Endothelial cell of umbilical vein (primary cell): Measurements from ENCODE around the gene NSD2. TPM values are rescaled to one million over a fixed set of nuclear protein-coding genes. Genes with fewer than 3 reads are reported as not detected.

Experiments used
- BruUV-seq: library from RNA; stranded (reverse); fragments of 400-500 nt; replicated peaks from 2 replicates; lab custom pipeline; 2021; lab: Mats Ljungman, UMichigan
- CTCF ChIA-PET: fragments of 300-600, 350-600 bp; sonication (Branson Sonifier 250); formaldehyde crosslinking; loops from one replicate; lab custom pipeline; 2021; ENCODE audit warnings: antibody characterized with exemption, inconsistent platforms; lab: Charles Lee
- POLR2A ChIA-PET: fragments of 300-600, 350-600 bp; sonication (Branson Sonifier 250); formaldehyde crosslinking; loops from one replicate; lab custom pipeline; 2021; ENCODE audit warnings: antibody characterized with exemption, inconsistent platforms; lab: Charles Lee
- DNase-seq: peaks from one replicate; pipeline ENCODE4 v3.0.0-alpha.2; 2011; ENCODE audit warnings: low read depth, low spot score
- FAIRE-seq: peaks from 2 replicates; lab custom pipeline; 2011; peaks lifted over from hg19 to GRCh38; lab: Jason Lieb, UNC
- H2AFZ ChIP-seq: 2 replicates; pipeline ENCODE4 v1.6.0; 2012; ENCODE audit warnings: low read depth, low read length, control low read depth, inconsistent platforms
- H3K27ac ChIP-seq: 2 replicates; pipeline ENCODE4 v1.5.1; 2011; ENCODE audit warnings: low read depth, mild to moderate bottlenecking, control low read depth, low read length, moderate library complexity; ENCODE audit not compliant: insufficient read depth
- H3K27me3 ChIP-seq, 2 experiments: 2 replicates each; pipeline versions ENCODE4 v1.6.0 to v1.6.1; 2011; ENCODE audit warnings: low read length in 2 of 2, mixed read lengths in 1 of 2; ENCODE audit not compliant: control insufficient read depth in 2 of 2, insufficient read depth in 2 of 2
- H3K36me3 ChIP-seq, 2 experiments: 2 replicates in 1 of 2; 3 replicates in 1 of 2; pipeline ENCODE4 v1.5.1; 2011; ENCODE audit warnings: low read length in 2 of 2, mild to moderate bottlenecking in 1 of 2, moderate library complexity in 1 of 2; ENCODE audit not compliant: control insufficient read depth in 2 of 2, insufficient read depth in 2 of 2; ENCODE audit errors: extremely low read depth in 1 of 2
- H3K4me1 ChIP-seq: 3 replicates; pipeline ENCODE4 v1.5.1; 2011; ENCODE audit warnings: mild to moderate bottlenecking, low read length; ENCODE audit not compliant: control insufficient read depth, insufficient read depth; ENCODE audit errors: extremely low read depth
- H3K4me2 ChIP-seq: 2 replicates; pipeline ENCODE4 v1.6.1; 2011; ENCODE audit warnings: low read length, control low read depth, mixed read lengths; ENCODE audit not compliant: insufficient read depth
- H3K4me3 ChIP-seq, 3 experiments: fragments of 200-600 bp in 1 of 3; sonication (generic), shearing (Covaris generic) in 1 of 3; replicated peaks in 1 of 3; 2 replicates each; pipeline ENCODE4 v1.5.1; 2011 to 2016; ENCODE audit warnings: control low read depth in 3 of 3, low read length in 3 of 3, mild to moderate bottlenecking in 2 of 3, inconsistent platforms in 1 of 3, low read depth in 1 of 3, moderate library complexity in 1 of 3; ENCODE audit not compliant: insufficient read depth in 1 of 3
- H3K79me2 ChIP-seq: 2 replicates; pipeline ENCODE4 v1.6.0; 2012; ENCODE audit warnings: low read length, inconsistent platforms; ENCODE audit not compliant: control insufficient read depth, insufficient read depth
- H3K9ac ChIP-seq: replicated peaks from 2 replicates; pipeline ENCODE3; 2011; ENCODE audit warnings: low read length, control low read depth; ENCODE audit not compliant: insufficient read depth; ENCODE audit errors: extremely low read depth
- H3K9me1 ChIP-seq: replicated peaks from 3 replicates; pipeline ENCODE4 v1.6.0; 2011; ENCODE audit warnings: mild to moderate bottlenecking, low read length; ENCODE audit not compliant: control insufficient read depth, insufficient read depth; ENCODE audit errors: extremely low read depth
- H3K9me3 ChIP-seq: replicated peaks from 2 replicates; pipeline ENCODE4 v1.5.1; 2012; ENCODE audit warnings: low read length, inconsistent platforms; ENCODE audit not compliant: control insufficient read depth, insufficient read depth
- H4K20me1 ChIP-seq: replicated peaks from 2 replicates; pipeline ENCODE3; 2011; ENCODE audit warnings: mild to moderate bottlenecking, low read length; ENCODE audit not compliant: control insufficient read depth, insufficient read depth; ENCODE audit errors: extremely low read depth
- EZH2 ChIP-seq: IDR thresholded peaks from 2 replicates; pipeline ENCODE4 v1.6.1; 2012; ENCODE audit warnings: borderline replicate concordance, low read depth, mild to moderate bottlenecking, moderate library complexity, low read length, inconsistent platforms; ENCODE audit not compliant: severe bottlenecking
- FOS ChIP-seq: IDR thresholded peaks from 2 replicates; pipeline ENCODE4 v1.6.1; 2011; ENCODE audit warnings: mild to moderate bottlenecking, low read length, moderate library complexity, borderline replicate concordance; ENCODE audit not compliant: insufficient read depth
- GATA2 ChIP-seq: IDR thresholded peaks from 2 replicates; pipeline ENCODE4 v1.7.0; 2011; ENCODE audit warnings: low read depth, mild to moderate bottlenecking, moderate library complexity, mixed read lengths, low read length; ENCODE audit not compliant: insufficient read length, insufficient read depth
- JUN ChIP-seq: IDR thresholded peaks from 2 replicates; pipeline ENCODE4 v1.6.1; 2011; ENCODE audit warnings: borderline replicate concordance, low read depth; ENCODE audit not compliant: insufficient read length, insufficient read depth
- MYC ChIP-seq: IDR thresholded peaks from one replicate; pipeline ENCODE4 v1.6.1; 2011; ENCODE audit warnings: mild to moderate bottlenecking, low read depth, low read length
- POLR2A ChIP-seq: IDR thresholded peaks from 2 replicates; pipeline ENCODE4 v1.6.1; 2012; ENCODE audit warnings: low read depth, mild to moderate bottlenecking, control low read depth, low read length
- POLR2AphosphoS5 ChIP-seq: IDR thresholded peaks from 2 replicates; pipeline ENCODE4 v1.6.1; 2012; ENCODE audit warnings: low read depth, mild to moderate bottlenecking, control low read depth, low read length, moderate library complexity; ENCODE audit not compliant: insufficient read depth
- dilution Hi-C: fragments of 300-500 bp; cut with MboI; formaldehyde crosslinking; loops from one replicate; pipeline ENCODE4 v1.15.0; 2019; ENCODE audit warnings: low sequenced_read_pairs; ENCODE audit not compliant: extremely low pct_ligation_motif_present
- intact Hi-C: fragments of 100-400 bp; cut with micrococcal nuclease; formaldehyde crosslinking; loops from one replicate; pipeline ENCODE4 v1.10.0; 2022
- polyA plus RNA-seq, 4 experiments: library from polyadenylated mRNA; depleted of rRNA in 3 of 4; stranded (reverse) in 3 of 4; unstranded in 1 of 4; fragments of >200 nt; gene quantifications; 2 replicates each; pipeline versions ENCODE4 v1.2.1 to v1.2.3, GENCODE V29; 2011 to 2012; ENCODE audit warnings: missing spikeins in 1 of 4
- total RNA-seq: library from RNA; stranded (reverse); gene quantifications from 2 replicates; pipeline ENCODE4 v1.2.3, GENCODE V29; 2021
- TF ChIP-seq, protein P1 (sequence below), 2 donors: IDR thresholded peaks; 1 replicate in 1 of 2; 2 replicates in 1 of 2; pipeline ENCODE4 v1.5.1; 2011; ENCODE audit warnings: low read length in 2 of 2, mild to moderate bottlenecking in 2 of 2, moderate library complexity in 2 of 2, control low read depth in 1 of 2, inconsistent platforms in 1 of 2, low read depth in 1 of 2; ENCODE audit not compliant: insufficient read depth in 1 of 2; ENCODE audit errors: extremely low read depth in 1 of 2

The NSD2 gene
- total and polyA plus RNA-seq, 2 donors (not counting 3 experiments of a cell fraction or from before 2014, with no cell fraction given), result 31.3 to 171 TPM

- no peak overlapping the region for H2AFZ ChIP-seq
- H4K20me1 ChIP-seq, result no peaks in the 10 kb centered on the region
- DNase-seq (no peak), FAIRE-seq (no peak)
- peaks cover 9% of the 10 kb centered on the region for H3K79me2 ChIP-seq
- dilution Hi-C loops (no loop called here), intact Hi-C loops (no loop called here)
- H3K27me3 ChIP-seq, result no peaks in the 10 kb centered on the region
- H3K9me1 ChIP-seq, result no peaks in the 10 kb centered on the region
- no peak overlapping the region for H3K9ac ChIP-seq
- no peak overlapping the region for H3K4me3 ChIP-seq
- no TSS peak for BruUV-seq
- no peak for TF ChIP-seq JUN
- TF ChIP-seq POLR2A, result no peak
- no peak for TF ChIP-seq FOS
- no peak for TF ChIP-seq POLR2AphosphoS5
- no peak for TF ChIP-seq MYC
- TF ChIP-seq, protein P1, sequence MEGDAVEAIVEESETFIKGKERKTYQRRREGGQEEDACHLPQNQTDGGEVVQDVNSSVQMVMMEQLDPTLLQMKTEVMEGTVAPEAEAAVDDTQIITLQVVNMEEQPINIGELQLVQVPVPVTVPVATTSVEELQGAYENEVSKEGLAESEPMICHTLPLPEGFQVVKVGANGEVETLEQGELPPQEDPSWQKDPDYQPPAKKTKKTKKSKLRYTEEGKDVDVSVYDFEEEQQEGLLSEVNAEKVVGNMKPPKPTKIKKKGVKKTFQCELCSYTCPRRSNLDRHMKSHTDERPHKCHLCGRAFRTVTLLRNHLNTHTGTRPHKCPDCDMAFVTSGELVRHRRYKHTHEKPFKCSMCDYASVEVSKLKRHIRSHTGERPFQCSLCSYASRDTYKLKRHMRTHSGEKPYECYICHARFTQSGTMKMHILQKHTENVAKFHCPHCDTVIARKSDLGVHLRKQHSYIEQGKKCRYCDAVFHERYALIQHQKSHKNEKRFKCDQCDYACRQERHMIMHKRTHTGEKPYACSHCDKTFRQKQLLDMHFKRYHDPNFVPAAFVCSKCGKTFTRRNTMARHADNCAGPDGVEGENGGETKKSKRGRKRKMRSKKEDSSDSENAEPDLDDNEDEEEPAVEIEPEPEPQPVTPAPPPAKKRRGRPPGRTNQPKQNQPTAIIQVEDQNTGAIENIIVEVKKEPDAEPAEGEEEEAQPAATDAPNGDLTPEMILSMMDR (IDR thresholded peaks at IDR 0.05; ENCODE audit: extremely low read depth in 1 of 2, insufficient read depth in 1 of 2, low read depth in 1 of 2, low read length in 2 of 2), result no peak
- TF ChIP-seq EZH2, result no peak
- TF ChIP-seq GATA2, result no peak
- H3K36me3 ChIP-seq, result peaks cover 7 to 34% of the 10 kb centered on the region in 2 experiments
- H3K9me3 ChIP-seq, result no peaks in the 10 kb centered on the region
- CTCF ChIA-PET, result no interaction called here
- POLR2A ChIA-PET, result no interaction called here
- H3K4me2 ChIP-seq, result no peak overlapping the region
- no peak overlapping the region for H3K27ac ChIP-seq
- H3K4me1 ChIP-seq, result no peaks in the 10 kb centered on the region
Observed at GRCh38 chr4:1969928-1970723, 98.9 kb downstream of the NSD2 start.
